Measurements from ENCODE around the gene RASGRP3. TPM values are rescaled to one million over a fixed set of nuclear protein-coding genes. Genes with fewer than 3 reads are reported as not detected.

RASGRP3 gene
- total RNA-seq, 1 experiment from 2014 or later: 0.34 TPM

- no peak for DNase-seq (ENCODE audit: low spot score)
- Histone ChIP-seq H3K27me3 (replicated peaks; ENCODE audit: insufficient read depth, low read depth, low read length, poor library complexity) (no peaks in the 10 kb centered on the region), H3K4me1 (ENCODE audit: insufficient read depth, low read length, poor library complexity, severe bottlenecking) (no peaks in the 10 kb centered on the region), H3K9me3 (ENCODE audit: low read depth, low read length, poor library complexity, severe bottlenecking) (no peaks in the 10 kb centered on the region), H3K4me3 (ENCODE audit: low read depth, low read length, poor library complexity, severe bottlenecking) (no peak overlapping the region), H3K36me3 (ENCODE audit: insufficient read depth, low read length, poor library complexity, severe bottlenecking) (no peaks in the 10 kb centered on the region), H3K27ac (ENCODE audit: low read depth, low read length, poor library complexity, severe bottlenecking) (no peak overlapping the region)
- intact Hi-C loops (cut with micrococcal nuclease; ENCODE audit: unreplicated experiment): no loop called here
- POLR2A ChIA-PET (ENCODE audit: low non-redundant PET): no interaction called here
- TF ChIP-seq CTCF (conservative IDR thresholded peaks at IDR 0.05; ENCODE audit: low read depth, low read length) (no peak), EZH2 (IDR thresholded peaks at IDR 0.05; ENCODE audit: borderline replicate concordance, low read depth, low read length, poor library complexity, severe bottlenecking) (no peak)
- no TSS peak for BruUV-seq (replicated peaks)
- CTCF ChIA-PET: no interaction called here
These were observed 28.1 kb upstream of the RASGRP3 start for GRCh38 chr2:33448220-33448899.

- no peaks in the 10 kb centered on the region for H3K9me3 ChIP-seq (ENCODE audit: low read depth, low read length, poor library complexity, severe bottlenecking)
- no peaks in the 10 kb centered on the region for H3K4me1 ChIP-seq (ENCODE audit: insufficient read depth, low read length, poor library complexity, severe bottlenecking)
- no peaks in the 10 kb centered on the region for H3K27me3 ChIP-seq (replicated peaks; ENCODE audit: insufficient read depth, low read depth, low read length, poor library complexity)
- no peak overlapping the region for H3K4me3 ChIP-seq (ENCODE audit: low read depth, low read length, poor library complexity, severe bottlenecking)
- no peak overlapping the region for H3K27ac ChIP-seq (ENCODE audit: low read depth, low read length, poor library complexity, severe bottlenecking)
- POLR2A ChIA-PET (ENCODE audit: low non-redundant PET): no interaction called here
- DNase-seq (ENCODE audit: low spot score): no peak
- no TSS peak for BruUV-seq (replicated peaks)
- H3K36me3 ChIP-seq (ENCODE audit: insufficient read depth, low read length, poor library complexity, severe bottlenecking): no peaks in the 10 kb centered on the region
- CTCF ChIA-PET: no interaction called here
- intact Hi-C loops (cut with micrococcal nuclease; ENCODE audit: unreplicated experiment): no loop called here
- TF ChIP-seq CTCF (conservative IDR thresholded peaks at IDR 0.05; ENCODE audit: low read depth, low read length): no peak
- TF ChIP-seq EZH2 (IDR thresholded peaks at IDR 0.05; ENCODE audit: borderline replicate concordance, low read depth, low read length, poor library complexity, severe bottlenecking): no peak
These were observed 25.2 kb upstream of the RASGRP3 start for GRCh38 chr2:33451214-33451613.

GRCh38 chr2:33451825-33452224 lies 24.6 kb upstream of the RASGRP3 start:
- DNase-seq (ENCODE audit: low spot score): no peak
- TF ChIP-seq CTCF (conservative IDR thresholded peaks at IDR 0.05; ENCODE audit: low read depth, low read length) (no peak), EZH2 (IDR thresholded peaks at IDR 0.05; ENCODE audit: borderline replicate concordance, low read depth, low read length, poor library complexity, severe bottlenecking) (no peak)
- Histone ChIP-seq H3K27me3 (replicated peaks; ENCODE audit: insufficient read depth, low read depth, low read length, poor library complexity) (no peaks in the 10 kb centered on the region), H3K4me1 (ENCODE audit: insufficient read depth, low read length, poor library complexity, severe bottlenecking) (no peaks in the 10 kb centered on the region), H3K36me3 (ENCODE audit: insufficient read depth, low read length, poor library complexity, severe bottlenecking) (no peaks in the 10 kb centered on the region), H3K9me3 (ENCODE audit: low read depth, low read length, poor library complexity, severe bottlenecking) (no peaks in the 10 kb centered on the region), H3K4me3 (ENCODE audit: low read depth, low read length, poor library complexity, severe bottlenecking) (no peak overlapping the region), H3K27ac (ENCODE audit: low read depth, low read length, poor library complexity, severe bottlenecking) (no peak overlapping the region)
- POLR2A ChIA-PET (ENCODE audit: low non-redundant PET): no interaction called here
- no TSS peak for BruUV-seq (replicated peaks)
- intact Hi-C loops (cut with micrococcal nuclease; ENCODE audit: unreplicated experiment): no loop called here
- CTCF ChIA-PET: no interaction called here
